ENCODE data around the gene BDH1.

DNA sequence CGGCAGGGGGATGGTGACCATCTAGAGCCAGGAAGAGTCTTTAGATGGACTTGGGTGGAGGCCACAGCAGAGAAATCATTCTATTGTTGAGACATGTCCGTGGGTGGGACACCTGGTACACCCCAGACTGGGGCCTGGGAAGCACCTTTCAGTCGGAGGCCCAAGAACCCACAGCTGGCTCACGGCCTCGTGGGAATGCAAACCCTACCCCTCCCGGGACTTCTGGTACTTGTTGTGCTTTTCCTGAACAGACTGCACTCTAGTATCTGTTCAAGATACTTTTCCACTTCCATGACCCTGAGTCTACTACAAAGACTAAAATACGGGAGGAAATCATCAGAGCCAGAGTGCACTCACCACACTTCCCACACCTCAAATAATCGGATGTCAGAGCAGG, 60.7 kb downstream of the BDH1 start:
- TF ChIP-seq SUZ12 (IDR thresholded peaks at IDR 0.05; ENCODE audit: extremely low read depth, insufficient read depth, insufficient read length) (no peak), ZNF274 (IDR thresholded peaks at IDR 0.05; ENCODE audit: low read depth, low read length) (no peak), YY1 (IDR thresholded peaks at IDR 0.05; ENCODE audit: insufficient read depth, insufficient read length) (no peak)

Measured in NT2/D1 (cell line).